GM19455 (cell line): Measurements from ENCODE around the gene ERCC6L2.

Source experiments
- ATAC-seq: cut with Tn5 transposase; IDR thresholded peaks from one replicate; pipeline ENCODE4 v1.9.1; 2021; ENCODE audit not compliant: unreplicated experiment

Gene ERCC6L2

GRCh38 chr9:95977371-95977770 is 101.9 kb downstream of the ERCC6L2 start:
- no peak for ATAC-seq

- ATAC-seq, result no peak
These were observed 102.6 kb downstream of the ERCC6L2 start for GRCh38 chr9:95978106-95978505.

GRCh38 chr9:95979446-95979845 is 104.0 kb downstream of the ERCC6L2 start:
- ATAC-seq, result no peak

- ATAC-seq, result no peak
These were observed 105.0 kb downstream of the ERCC6L2 start for GRCh38 chr9:95980262-95981125.

GRCh38 chr9:95981761-95982390 is 106.4 kb downstream of the ERCC6L2 start:
- ATAC-seq, result no peak

GRCh38 chr9:95985440-95986055 is 110.1 kb downstream of the ERCC6L2 start:
- no peak for ATAC-seq

GRCh38 chr9:95989297-95989696 is 113.8 kb downstream of the ERCC6L2 start:
- no peak for ATAC-seq

GRCh38 chr9:95991326-95991725 is 115.8 kb downstream of the ERCC6L2 start:
- ATAC-seq, result no peak

- ATAC-seq, result no peak
These were observed 117.0 kb downstream of the ERCC6L2 start for GRCh38 chr9:95992536-95992935.

GRCh38 chr9:95993337-95993736 is 117.8 kb downstream of the ERCC6L2 start:
- ATAC-seq, result no peak

- no peak for ATAC-seq
These were observed 123.9 kb downstream of the ERCC6L2 start for GRCh38 chr9:95999390-95999789.

- ATAC-seq, result no peak
These were observed 128.9 kb downstream of the ERCC6L2 start for GRCh38 chr9:96004379-96004778.

- ATAC-seq, result no peak
These were observed 130.9 kb downstream of the ERCC6L2 start for GRCh38 chr9:96006296-96006879.

- ATAC-seq, result no peak
These were observed 131.5 kb downstream of the ERCC6L2 start for GRCh38 chr9:96006961-96007360.

GRCh38 chr9:96008502-96009222 is 133.2 kb downstream of the ERCC6L2 start:
- no peak for ATAC-seq

GRCh38 chr9:96009223-96009602 is 133.7 kb downstream of the ERCC6L2 start:
- no peak for ATAC-seq

- no peak for ATAC-seq
These were observed 134.4 kb downstream of the ERCC6L2 start for GRCh38 chr9:96009690-96010472.

GRCh38 chr9:96014078-96014477 is 138.6 kb downstream of the ERCC6L2 start:
- ATAC-seq, result no peak

GRCh38 chr9:96015876-96016686 is 140.6 kb downstream of the ERCC6L2 start:
- no peak for ATAC-seq
